ENCODE data around the gene SULF2.

The SULF2 gene

GRCh38 chr20:47802226-47802920 lies 17.1 kb upstream of the SULF2 start:
- no peak overlapping the region for H3K4me3 ChIP-seq (ENCODE audit: low read depth, low read length)
- no peak for DNase-seq (ENCODE audit: low read depth)
- no peak for TF ChIP-seq CTCF (conservative IDR thresholded peaks at IDR 0.05; ENCODE audit: low read depth, low read length)

- no peak for TF ChIP-seq CTCF (conservative IDR thresholded peaks at IDR 0.05; ENCODE audit: low read depth, low read length)
- no peak overlapping the region for H3K4me3 ChIP-seq (ENCODE audit: low read depth, low read length)
- no peak for DNase-seq (ENCODE audit: low read depth)
Measured at GRCh38 chr20:47801759-47802158, 16.5 kb upstream of the SULF2 start.

- H3K4me3 ChIP-seq (ENCODE audit: low read depth, low read length) = no peak overlapping the region
- no peak for DNase-seq (ENCODE audit: low read depth)
- no peak for TF ChIP-seq CTCF (conservative IDR thresholded peaks at IDR 0.05; ENCODE audit: low read depth, low read length)
Measured at GRCh38 chr20:47801079-47801478, 15.8 kb upstream of the SULF2 start.

- no peak for TF ChIP-seq CTCF (conservative IDR thresholded peaks at IDR 0.05; ENCODE audit: low read depth, low read length)
- no peak for DNase-seq (ENCODE audit: low read depth)
- no peak overlapping the region for H3K4me3 ChIP-seq (ENCODE audit: low read depth, low read length)
Measured at GRCh38 chr20:47800623-47801022, 15.3 kb upstream of the SULF2 start.

GRCh38 chr20:47799116-47799715 lies 13.9 kb upstream of the SULF2 start:
- no peak overlapping the region for H3K4me3 ChIP-seq (ENCODE audit: low read depth, low read length)
- no peak for DNase-seq (ENCODE audit: low read depth)
- TF ChIP-seq CTCF (conservative IDR thresholded peaks at IDR 0.05; ENCODE audit: low read depth, low read length) = no peak

- TF ChIP-seq CTCF (conservative IDR thresholded peaks at IDR 0.05; ENCODE audit: low read depth, low read length) = no peak
- H3K4me3 ChIP-seq (ENCODE audit: low read depth, low read length) = no peak overlapping the region
- DNase-seq (ENCODE audit: low read depth) = no peak
Measured at GRCh38 chr20:47796971-47797370, 11.7 kb upstream of the SULF2 start.
